ENCODE data around the gene SENP8.

The SENP8 gene

DNA sequence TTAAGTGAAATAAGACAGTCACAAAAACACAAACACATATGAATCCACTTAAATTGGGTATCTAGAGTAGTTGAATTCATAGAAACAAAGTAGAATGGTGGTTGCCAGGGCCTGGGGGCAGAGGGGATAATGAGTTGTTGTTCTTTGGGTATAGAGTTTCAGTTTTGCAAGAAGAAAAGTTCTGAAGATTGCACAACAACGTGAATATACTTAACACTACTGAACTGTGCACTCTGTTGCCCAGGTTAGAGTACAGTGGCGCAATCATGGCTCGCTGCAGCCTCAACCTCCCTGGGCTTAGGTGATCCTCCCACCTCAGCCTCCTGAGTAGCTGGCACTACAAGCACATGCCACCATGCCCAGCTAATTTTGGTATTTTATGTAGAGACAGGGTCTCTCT is 64.5 kb downstream of the SENP8 start:
- Histone ChIP-seq H3K9ac (no peak overlapping the region), H3K4me1 (ENCODE audit: low read depth, poor library complexity, severe bottlenecking) (no peaks in the 10 kb centered on the region), H3K79me2 (ENCODE audit: insufficient read depth, low read depth) (no peaks in the 10 kb centered on the region), H3K27me3 (ENCODE audit: insufficient read depth, low read depth) (no peaks in the 10 kb centered on the region), H3K36me3 (ENCODE audit: insufficient read depth) (no peaks in the 10 kb centered on the region), H3K4me2 (no peak overlapping the region), H3K4me3 (IDR thresholded peaks at IDR 0.05; ENCODE audit: insufficient read depth, low read depth, low read length) (no peak overlapping the region), H2AFZ (ENCODE audit: low read depth) (no peak overlapping the region), H4K20me1 (ENCODE audit: insufficient read depth) (no peaks in the 10 kb centered on the region), H3K27ac (no peak overlapping the region)
- TF ChIP-seq, protein P1, sequence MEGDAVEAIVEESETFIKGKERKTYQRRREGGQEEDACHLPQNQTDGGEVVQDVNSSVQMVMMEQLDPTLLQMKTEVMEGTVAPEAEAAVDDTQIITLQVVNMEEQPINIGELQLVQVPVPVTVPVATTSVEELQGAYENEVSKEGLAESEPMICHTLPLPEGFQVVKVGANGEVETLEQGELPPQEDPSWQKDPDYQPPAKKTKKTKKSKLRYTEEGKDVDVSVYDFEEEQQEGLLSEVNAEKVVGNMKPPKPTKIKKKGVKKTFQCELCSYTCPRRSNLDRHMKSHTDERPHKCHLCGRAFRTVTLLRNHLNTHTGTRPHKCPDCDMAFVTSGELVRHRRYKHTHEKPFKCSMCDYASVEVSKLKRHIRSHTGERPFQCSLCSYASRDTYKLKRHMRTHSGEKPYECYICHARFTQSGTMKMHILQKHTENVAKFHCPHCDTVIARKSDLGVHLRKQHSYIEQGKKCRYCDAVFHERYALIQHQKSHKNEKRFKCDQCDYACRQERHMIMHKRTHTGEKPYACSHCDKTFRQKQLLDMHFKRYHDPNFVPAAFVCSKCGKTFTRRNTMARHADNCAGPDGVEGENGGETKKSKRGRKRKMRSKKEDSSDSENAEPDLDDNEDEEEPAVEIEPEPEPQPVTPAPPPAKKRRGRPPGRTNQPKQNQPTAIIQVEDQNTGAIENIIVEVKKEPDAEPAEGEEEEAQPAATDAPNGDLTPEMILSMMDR (conservative IDR thresholded peaks at IDR 0.05; ENCODE audit: low read depth, low read length): no peak

DNA sequence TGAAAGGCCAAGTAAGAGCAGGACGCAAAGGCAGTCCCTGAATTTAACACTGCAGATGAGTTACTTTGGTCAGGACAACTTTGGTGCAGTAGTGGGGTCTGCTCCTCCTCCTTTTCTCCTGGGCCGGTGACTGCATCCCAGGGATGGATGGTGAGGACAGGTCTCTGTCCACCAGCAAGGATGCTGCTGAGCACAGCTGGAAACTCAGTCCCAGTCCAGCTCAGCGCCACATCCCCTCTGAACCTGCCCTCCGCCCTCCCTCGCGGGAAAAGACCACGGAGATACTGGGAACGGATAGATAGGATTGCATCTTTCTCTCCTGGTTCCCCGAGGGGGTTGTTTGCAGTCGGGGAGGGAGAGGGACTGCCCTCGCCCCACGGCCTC is 65.6 kb downstream of the SENP8 start:
- Histone ChIP-seq H3K4me3 (IDR thresholded peaks at IDR 0.05; ENCODE audit: insufficient read depth, low read depth, low read length) (no peak overlapping the region), H2AFZ (ENCODE audit: low read depth) (no peak overlapping the region)

DNA sequence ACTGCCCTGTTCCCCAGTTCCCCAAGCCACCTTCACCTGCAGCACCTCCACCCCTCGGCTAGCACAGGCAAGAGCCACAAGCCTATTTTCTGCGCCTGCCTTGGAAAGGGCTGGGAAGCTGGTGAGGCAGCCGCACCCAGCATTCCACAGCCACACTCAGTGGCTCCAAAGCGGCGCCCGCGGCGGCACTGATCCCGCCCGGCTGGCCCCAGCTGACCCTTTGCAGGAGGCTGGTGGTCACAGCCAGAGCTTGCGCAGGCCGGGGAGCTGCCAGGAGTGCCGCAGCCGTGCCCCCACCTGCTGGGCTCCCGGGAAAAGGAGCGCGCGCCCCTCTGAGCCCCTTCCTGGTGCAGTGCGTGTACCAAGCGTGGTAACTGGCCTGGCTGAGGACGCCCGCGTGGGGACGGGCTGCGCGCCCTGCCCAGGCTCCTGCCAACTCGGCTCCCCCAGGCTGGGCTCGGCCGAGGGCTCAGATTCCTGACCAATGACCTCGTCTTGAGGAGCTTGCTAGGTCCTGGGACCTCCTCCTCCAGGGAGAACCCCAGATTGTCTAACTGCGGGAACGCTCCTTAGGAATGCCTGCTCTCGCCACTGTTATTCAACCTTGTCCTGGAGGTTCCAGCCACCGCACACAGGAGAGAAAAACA is 66.1 kb downstream of the SENP8 start:
- no peaks in the 10 kb centered on the region for H4K20me1 ChIP-seq (ENCODE audit: insufficient read depth)
- no peaks in the 10 kb centered on the region for H3K4me1 ChIP-seq (ENCODE audit: low read depth, poor library complexity, severe bottlenecking)
- TF ChIP-seq, protein P1 (conservative IDR thresholded peaks at IDR 0.05; ENCODE audit: low read depth, low read length): no peak
- H2AFZ ChIP-seq (ENCODE audit: low read depth): no peak overlapping the region
- no peaks in the 10 kb centered on the region for H3K79me2 ChIP-seq (ENCODE audit: insufficient read depth, low read depth)
- H3K27me3 ChIP-seq (ENCODE audit: insufficient read depth, low read depth): no peaks in the 10 kb centered on the region
- H3K9ac ChIP-seq: no peak overlapping the region
- no peak overlapping the region for H3K4me2 ChIP-seq
- H3K36me3 ChIP-seq (ENCODE audit: insufficient read depth): no peaks in the 10 kb centered on the region
- no peak overlapping the region for H3K4me3 ChIP-seq (IDR thresholded peaks at IDR 0.05; ENCODE audit: insufficient read depth, low read depth, low read length)
- no peak overlapping the region for H3K27ac ChIP-seq

More for the DNA sequence above, 65.6 kb downstream of the SENP8 start:
- Histone ChIP-seq H3K27ac (no peak overlapping the region), H3K4me2 (no peak overlapping the region), H3K9ac (no peak overlapping the region), H4K20me1 (ENCODE audit: insufficient read depth) (no peaks in the 10 kb centered on the region), H3K4me1 (ENCODE audit: low read depth, poor library complexity, severe bottlenecking) (no peaks in the 10 kb centered on the region), H3K27me3 (ENCODE audit: insufficient read depth, low read depth) (no peaks in the 10 kb centered on the region), H3K79me2 (ENCODE audit: insufficient read depth, low read depth) (no peaks in the 10 kb centered on the region), H3K36me3 (ENCODE audit: insufficient read depth) (no peaks in the 10 kb centered on the region)
- TF ChIP-seq, protein P1 (conservative IDR thresholded peaks at IDR 0.05; ENCODE audit: low read depth, low read length): no peak

DNA sequence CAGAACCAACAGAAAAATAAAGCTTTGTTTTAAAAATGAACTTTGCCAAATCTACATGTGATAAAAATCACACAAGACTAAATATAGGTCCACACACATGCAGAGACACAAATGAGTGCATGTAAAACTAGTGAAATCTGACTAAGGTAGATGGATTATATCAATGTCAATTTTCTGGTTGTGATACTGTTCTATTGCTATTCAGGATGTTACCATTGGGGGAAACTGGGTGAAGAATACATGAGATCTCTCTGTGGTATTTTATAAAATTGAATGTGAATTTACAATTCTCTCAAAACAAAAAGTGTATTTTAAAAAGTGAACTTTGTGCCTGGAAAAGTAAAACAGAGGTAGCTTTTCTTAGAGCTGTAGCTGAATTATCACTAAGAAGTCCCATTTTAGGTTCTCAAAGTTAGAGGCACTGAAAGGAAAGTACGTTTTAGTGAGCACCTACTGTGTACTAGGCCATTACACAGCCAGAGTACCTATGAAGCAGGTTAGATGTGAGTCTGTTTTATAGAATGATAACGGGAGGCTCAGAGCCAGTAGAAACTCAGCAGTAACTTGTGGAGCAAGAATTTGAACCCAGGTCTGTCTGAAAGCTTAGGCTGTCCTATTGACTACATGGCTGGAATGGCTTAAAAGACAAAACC is 71.2 kb downstream of the SENP8 start:
- no peaks in the 10 kb centered on the region for H3K4me1 ChIP-seq (ENCODE audit: low read depth, poor library complexity, severe bottlenecking)
- no peak overlapping the region for H3K4me2 ChIP-seq
- TF ChIP-seq, protein P1 (conservative IDR thresholded peaks at IDR 0.05; ENCODE audit: low read depth, low read length): no peak
- no peaks in the 10 kb centered on the region for H4K20me1 ChIP-seq (ENCODE audit: insufficient read depth)
- H3K4me3 ChIP-seq (IDR thresholded peaks at IDR 0.05; ENCODE audit: insufficient read depth, low read depth, low read length): no peak overlapping the region
- no peak overlapping the region for H2AFZ ChIP-seq (ENCODE audit: low read depth)
- H3K27ac ChIP-seq: no peak overlapping the region
- H3K27me3 ChIP-seq (ENCODE audit: insufficient read depth, low read depth): no peaks in the 10 kb centered on the region
- H3K79me2 ChIP-seq (ENCODE audit: insufficient read depth, low read depth): no peaks in the 10 kb centered on the region
- no peaks in the 10 kb centered on the region for H3K36me3 ChIP-seq (ENCODE audit: insufficient read depth)
- H3K9ac ChIP-seq: no peak overlapping the region
